Measurements from ENCODE around the gene VSIG10. TPM values are rescaled to one million over a fixed set of nuclear protein-coding genes. Genes with fewer than 3 reads are reported as not detected.

The VSIG10 gene
- total RNA-seq, 1 experiment from 2014 or later: 32.6 TPM

GRCh38 chr12:118020036-118020435 is 83.8 kb downstream of the VSIG10 start:
- BruUV-seq (replicated peaks): no TSS peak
- Histone ChIP-seq H3K27me3 (replicated peaks; ENCODE audit: control insufficient read depth, insufficient read depth, low read length) (no peaks in the 10 kb centered on the region), H3K4me3 (ENCODE audit: low read depth, low read length) (no peak overlapping the region), H3K4me1 (0 out of 2 replicates have a peak, but pooled peaks cover 10% of the 10 kb centered on the region), H3K9me3 (no peaks in the 10 kb centered on the region), H3K36me3 (ENCODE audit: control insufficient read depth, insufficient read depth, low read length) (peaks cover 2% of the 10 kb centered on the region; the same call in 1 of the 2 replicates)
- peaks cover 82% of the 10 kb centered on the region for H3K36me3 Mint-ChIP-seq (ENCODE audit: insufficient read depth, unreplicated experiment)
- ChIA-PET POLR2A (no interaction called here), CTCF (interaction anchor here (1.0 kb wide), 1 partner anchor 15 kb away, joined by 3 read pairs; no protein-coding TSS in a partner anchor)
- H3K9me3 Mint-ChIP-seq (ENCODE audit: unreplicated experiment): no peaks in the 10 kb centered on the region
- peaks cover 7% of the 10 kb centered on the region for H3K4me1 Mint-ChIP-seq (ENCODE audit: low read depth, unreplicated experiment)
- intact Hi-C loops (cut with micrococcal nuclease; ENCODE audit: unreplicated experiment): no loop called here
- no peak overlapping the region for H3K27ac Mint-ChIP-seq (ENCODE audit: unreplicated experiment)
- TF ChIP-seq CTCF (IDR thresholded peaks at IDR 0.05; ENCODE audit: insufficient read depth in 1 of 2, low read depth in 1 of 2, low read length in 1 of 2, severe bottlenecking in 1 of 2, unreplicated experiment in 1 of 2): no peak
- DNase-seq: no peak
- no peaks in the 10 kb centered on the region for H3K27me3 Mint-ChIP-seq (ENCODE audit: insufficient read depth, unreplicated experiment)
- H3K4me3 Mint-ChIP-seq (ENCODE audit: unreplicated experiment): no peak overlapping the region

GRCh38 chr12:118017926-118018325 is 85.9 kb downstream of the VSIG10 start:
- Mint-ChIP-seq H3K4me3 (ENCODE audit: unreplicated experiment) (peak overlapping the region; percentile 90), H3K27ac (ENCODE audit: unreplicated experiment) (peak overlapping the region; percentile 15), H3K27me3 (ENCODE audit: insufficient read depth, unreplicated experiment) (peaks cover 3% of the 10 kb centered on the region), H3K36me3 (ENCODE audit: insufficient read depth, unreplicated experiment) (peaks cover 64% of the 10 kb centered on the region), H3K4me1 (ENCODE audit: low read depth, unreplicated experiment) (peaks cover 7% of the 10 kb centered on the region), H3K9me3 (ENCODE audit: unreplicated experiment) (no peaks in the 10 kb centered on the region)
- no TSS peak for BruUV-seq (replicated peaks)
- intact Hi-C loops (cut with micrococcal nuclease; ENCODE audit: unreplicated experiment): loop anchor here (2.0 to 5.0 kb wide), 2 partner anchors 35 to 51 kb away; partner anchors contain the start of gene KSR2
- Histone ChIP-seq H3K4me3 (ENCODE audit: low read depth, low read length) (no peak overlapping the region; the same call in 1 of the 2 replicates), H3K4me1 (peaks cover 14% of the 10 kb centered on the region; the same call in 1 of the 2 replicates), H3K9me3 (no peaks in the 10 kb centered on the region), H3K27me3 (replicated peaks; ENCODE audit: control insufficient read depth, insufficient read depth, low read length) (no peaks in the 10 kb centered on the region), H3K36me3 (ENCODE audit: control insufficient read depth, insufficient read depth, low read length) (peaks cover 2% of the 10 kb centered on the region; the same call in 1 of the 2 replicates)
- CTCF ChIA-PET: no interaction called here
- POLR2A ChIA-PET: no interaction called here
- no peak for DNase-seq
- TF ChIP-seq CTCF (IDR thresholded peaks at IDR 0.05; ENCODE audit: insufficient read depth in 1 of 2, low read depth in 1 of 2, low read length in 1 of 2, severe bottlenecking in 1 of 2, unreplicated experiment in 1 of 2): no peak

- TF ChIP-seq CTCF (IDR thresholded peaks at IDR 0.05; ENCODE audit: insufficient read depth in 1 of 2, low read depth in 1 of 2, low read length in 1 of 2, severe bottlenecking in 1 of 2, unreplicated experiment in 1 of 2): no peak
- Histone ChIP-seq H3K27me3 (replicated peaks; ENCODE audit: control insufficient read depth, insufficient read depth, low read length) (no peaks in the 10 kb centered on the region), H3K4me1 (peaks cover 14% of the 10 kb centered on the region; the same call in 1 of the 2 replicates), H3K36me3 (ENCODE audit: control insufficient read depth, insufficient read depth, low read length) (no peaks in the 10 kb centered on the region; the same call in 1 of the 2 replicates), H3K4me3 (ENCODE audit: low read depth, low read length) (peak within 1 kb of the TSS; percentile 84), H3K9me3 (no peaks in the 10 kb centered on the region)
- H3K9me3 Mint-ChIP-seq (ENCODE audit: unreplicated experiment): no peaks in the 10 kb centered on the region
- intact Hi-C loops (cut with micrococcal nuclease; ENCODE audit: unreplicated experiment): loop anchor here (2.0 to 5.0 kb wide), 2 partner anchors 36 to 49 kb away; partner anchors contain the start of gene KSR2
- ChIA-PET POLR2A (interaction anchor here (0.6 to 0.7 kb wide), 2 partner anchors 53 to 298 kb away, joined by 3 to 7 read pairs; no protein-coding TSS in a partner anchor), CTCF (interaction anchor here (0.7 to 1.5 kb wide), 4 partner anchors 20 to 159 kb away, joined by 3 to 5 read pairs (median 4); no protein-coding TSS in a partner anchor)
- H3K27ac Mint-ChIP-seq (ENCODE audit: unreplicated experiment): peak within 1 kb of the TSS; percentile 97
- H3K27me3 Mint-ChIP-seq (ENCODE audit: insufficient read depth, unreplicated experiment): peaks cover 3% of the 10 kb centered on the region
- DNase-seq: peak; percentile 98 to 99
- peaks cover 51% of the 10 kb centered on the region for H3K36me3 Mint-ChIP-seq (ENCODE audit: insufficient read depth, unreplicated experiment)
- BruUV-seq (replicated peaks): TSS peak; percentile 56
- peaks cover 7% of the 10 kb centered on the region for H3K4me1 Mint-ChIP-seq (ENCODE audit: low read depth, unreplicated experiment)
- H3K4me3 Mint-ChIP-seq (ENCODE audit: unreplicated experiment): peak within 1 kb of the TSS; percentile 90
These were observed 87.2 kb downstream of the VSIG10 start, which contains the start of gene RFC5 for GRCh38 chr12:118016424-118017264. RFC5 (plus strand) TSS chr12:118016703; CDS start chr12:118016828, 125 bp downstream.

All from Caco-2 (cell line).